HUES64 (cell line): ENCODE measurements around the gene NIPA2.

Experiments
- H3K27ac ChIP-seq: 2 replicates; pipeline ENCODE4 v1.7.0; 2013; ENCODE audit warnings: low read depth, low read length, inconsistent platforms
- H3K27me3 ChIP-seq: 2 replicates; pipeline ENCODE4 v1.6.1; 2013; ENCODE audit warnings: mild to moderate bottlenecking, low read length; ENCODE audit not compliant: insufficient read depth
- H3K36me3 ChIP-seq: 2 replicates; pipeline ENCODE4 v1.6.1; 2013; ENCODE audit warnings: mild to moderate bottlenecking, low read length; ENCODE audit not compliant: insufficient read depth
- H3K4me1 ChIP-seq: 2 replicates; pipeline ENCODE4 v1.6.1; 2013; ENCODE audit warnings: mild to moderate bottlenecking, low read length, moderate library complexity; ENCODE audit not compliant: insufficient read depth
- H3K4me3 ChIP-seq: 2 replicates; pipeline ENCODE4 v1.5.1; 2013; ENCODE audit warnings: mild to moderate bottlenecking, low read length, moderate library complexity
- H3K9ac ChIP-seq: 2 replicates; pipeline ENCODE4 v1.6.1; 2013; ENCODE audit warnings: mild to moderate bottlenecking, low read depth, low read length
- H3K9me3 ChIP-seq: 2 replicates; pipeline ENCODE4 v1.6.1; 2013; ENCODE audit warnings: low read depth, low read length; ENCODE audit not compliant: insufficient read depth
- WGBS: fragments of 150-250, 120-280 bp; methylation state at CpG from one replicate; pipeline ENCODE4 v1.1.7; 2013; ENCODE audit warnings: missing lambda C conversion rate; 5-methylcytosine and 5-hydroxymethylcytosine counted together

The NIPA2 gene

DNA sequence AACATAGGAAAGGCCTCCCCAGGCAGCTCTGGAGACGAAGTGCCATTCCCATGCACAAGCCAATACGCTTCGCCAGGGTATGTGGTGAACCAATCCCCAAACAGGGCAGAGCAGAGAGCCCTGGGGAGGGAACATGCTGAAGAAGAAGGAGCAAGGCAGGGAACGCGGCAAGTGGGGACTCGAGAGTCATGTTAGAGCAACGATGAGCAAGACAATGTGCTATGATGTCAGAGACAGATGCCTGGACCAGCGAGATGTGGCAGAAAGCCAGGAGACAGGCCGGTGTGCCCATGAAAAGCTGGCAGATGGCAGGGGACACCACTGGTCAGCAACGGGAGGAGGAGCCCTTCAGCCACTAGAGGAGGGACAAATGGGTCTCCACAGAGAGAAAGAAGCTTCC, 39.6 kb downstream of the NIPA2 start:
- WGBS, result 95% methylated on average over 10 of the region's 10 CpGs
- no peak overlapping the region for H3K27ac ChIP-seq
- no peak overlapping the region for H3K9ac ChIP-seq
- peaks cover 69% of the 10 kb centered on the region for H3K36me3 ChIP-seq
- no peaks in the 10 kb centered on the region for H3K9me3 ChIP-seq
- no peak overlapping the region for H3K4me3 ChIP-seq
- H3K27me3 ChIP-seq, result no peaks in the 10 kb centered on the region
- H3K4me1 ChIP-seq, result peaks cover 6% of the 10 kb centered on the region; the same call in 1 of the 2 replicates

DNA sequence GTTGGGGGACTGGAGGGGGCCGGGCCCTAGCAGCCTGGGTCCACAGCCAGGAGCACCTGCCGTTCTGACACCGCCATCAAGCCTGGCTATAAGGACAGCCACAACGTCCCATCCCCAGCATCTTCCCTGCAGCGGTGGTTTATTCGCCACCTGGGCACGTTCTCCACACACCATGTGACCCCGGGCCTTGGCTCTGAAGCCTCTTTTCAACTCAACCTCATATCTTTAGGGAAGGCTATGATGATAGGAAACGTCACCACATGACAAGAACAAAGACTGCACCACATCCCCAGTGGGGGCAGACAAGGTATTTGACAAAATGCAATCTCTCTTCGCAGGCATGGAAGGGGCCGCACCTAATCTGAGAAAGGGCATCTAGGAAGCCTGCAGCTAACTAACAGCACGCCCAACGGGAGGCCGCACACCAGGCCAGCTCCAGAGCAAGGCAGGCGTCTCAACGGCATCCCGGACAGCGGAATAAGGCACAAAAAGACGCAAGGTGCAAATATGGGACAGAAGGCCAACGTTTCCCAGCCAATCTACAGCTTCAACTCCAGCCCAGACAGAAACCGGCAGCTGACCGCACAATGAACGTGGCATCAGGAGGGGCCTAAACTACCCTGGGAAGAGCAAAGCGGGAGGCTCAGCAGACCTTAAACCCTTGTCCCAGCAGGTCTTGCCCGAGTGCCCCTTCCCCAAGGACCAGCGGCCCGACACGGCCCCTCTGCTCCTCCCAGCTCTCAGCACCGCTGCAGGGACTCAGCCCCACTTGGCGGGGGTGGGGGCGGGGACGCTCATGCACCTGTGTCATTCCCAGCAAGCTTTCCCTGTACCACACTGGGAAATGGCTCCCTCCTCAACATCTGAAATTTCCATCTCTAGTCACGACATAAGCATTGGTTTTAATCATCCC, 41.9 kb downstream of the NIPA2 start:
- H3K4me1 ChIP-seq, result no peaks in the 10 kb centered on the region
- H3K9ac ChIP-seq, result no peak overlapping the region
- H3K4me3 ChIP-seq, result no peak overlapping the region
- H3K9me3 ChIP-seq, result no peaks in the 10 kb centered on the region
- peaks cover 54% of the 10 kb centered on the region for H3K36me3 ChIP-seq
- no peaks in the 10 kb centered on the region for H3K27me3 ChIP-seq
- WGBS, result 94% methylated on average over 33 of the region's 33 CpGs
- H3K27ac ChIP-seq, result no peak overlapping the region

- Histone ChIP-seq H3K4me3 (no peak overlapping the region), H3K36me3 (peaks cover 54% of the 10 kb centered on the region), H3K9me3 (no peaks in the 10 kb centered on the region), H3K4me1 (no peaks in the 10 kb centered on the region), H3K27me3 (no peaks in the 10 kb centered on the region), H3K27ac (no peak overlapping the region), H3K9ac (no peak overlapping the region)
- 95% methylated on average over 19 of the region's 19 CpGs for WGBS
Observed at GRCh38 chr15:22880981-22881738, 42.7 kb downstream of the NIPA2 start.

DNA sequence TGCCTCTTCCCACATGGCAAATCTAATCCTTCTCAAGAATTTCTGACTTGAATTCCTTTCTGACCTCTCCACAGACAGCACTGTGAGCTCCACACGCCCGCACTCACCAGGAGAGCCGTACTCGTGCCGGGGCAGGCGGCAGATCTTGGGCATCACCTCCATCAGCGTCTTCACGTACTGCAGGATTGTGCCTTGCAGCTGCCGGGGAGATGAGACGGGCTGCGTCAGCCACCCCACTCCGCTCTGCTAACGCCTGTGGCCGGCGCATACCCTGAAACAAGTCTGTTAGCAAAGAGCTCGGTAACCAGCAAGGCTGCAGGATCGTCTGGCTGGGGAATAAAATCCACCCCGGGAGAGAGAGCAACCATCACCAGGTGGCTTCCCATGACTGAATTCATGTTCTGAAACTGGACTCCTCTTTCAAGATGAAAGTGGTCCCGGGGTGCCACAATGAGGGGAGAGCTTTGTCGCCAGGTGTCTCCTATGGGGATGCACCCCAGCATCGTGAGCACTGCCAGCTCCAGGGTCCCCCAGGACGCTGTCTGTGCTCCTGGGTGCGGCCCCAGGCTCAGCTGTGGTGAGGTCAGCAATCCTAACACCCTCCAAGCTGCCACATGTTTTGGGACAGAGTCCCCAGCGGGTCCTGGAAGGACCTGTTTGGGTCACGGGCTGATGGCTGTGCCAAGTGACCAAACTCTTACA, 43.4 kb downstream of the NIPA2 start:
- Histone ChIP-seq H3K4me1 (no peaks in the 10 kb centered on the region), H3K4me3 (no peak overlapping the region), H3K9ac (no peak overlapping the region), H3K9me3 (no peaks in the 10 kb centered on the region), H3K36me3 (peaks cover 55% of the 10 kb centered on the region), H3K27ac (no peak overlapping the region), H3K27me3 (no peaks in the 10 kb centered on the region)
- 96% methylated on average over 25 of the region's 25 CpGs for WGBS

GRCh38 chr15:22883196-22883595, 44.7 kb downstream of the NIPA2 start:
- peaks cover 43% of the 10 kb centered on the region for H3K36me3 ChIP-seq
- no peak overlapping the region for H3K4me3 ChIP-seq
- H3K27me3 ChIP-seq, result no peaks in the 10 kb centered on the region
- H3K9me3 ChIP-seq, result no peaks in the 10 kb centered on the region
- no peak overlapping the region for H3K9ac ChIP-seq
- H3K27ac ChIP-seq, result no peak overlapping the region
- no peaks in the 10 kb centered on the region for H3K4me1 ChIP-seq
- WGBS, result 87% methylated on average over 11 of the region's 13 CpGs

DNA sequence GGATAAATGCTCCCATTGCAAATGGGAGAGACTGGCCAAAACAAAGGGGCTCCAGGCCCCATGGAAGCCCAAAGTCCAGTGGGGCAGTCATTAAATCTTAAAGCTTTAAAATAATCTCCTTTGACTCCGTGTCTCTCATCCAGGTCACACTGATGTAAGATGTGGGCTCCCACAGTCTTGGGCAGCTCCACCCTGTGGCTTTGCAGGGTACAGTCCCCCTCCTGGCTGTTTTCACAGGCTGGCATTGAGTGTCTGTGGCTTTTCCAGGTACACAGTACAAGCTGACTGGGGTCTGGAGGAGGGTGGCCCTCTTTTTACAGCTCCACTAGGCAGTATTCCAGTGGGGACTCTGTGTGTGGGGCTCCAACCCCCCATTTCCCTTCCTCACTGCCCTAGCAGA, 45.9 kb downstream of the NIPA2 start:
- WGBS, result 81% methylated on average over 1 of the region's 1 CpG
- Histone ChIP-seq H3K27ac (no peak overlapping the region), H3K4me3 (no peak overlapping the region), H3K36me3 (peaks cover 36% of the 10 kb centered on the region), H3K9me3 (no peaks in the 10 kb centered on the region), H3K4me1 (no peaks in the 10 kb centered on the region), H3K27me3 (no peaks in the 10 kb centered on the region), H3K9ac (no peak overlapping the region)

DNA sequence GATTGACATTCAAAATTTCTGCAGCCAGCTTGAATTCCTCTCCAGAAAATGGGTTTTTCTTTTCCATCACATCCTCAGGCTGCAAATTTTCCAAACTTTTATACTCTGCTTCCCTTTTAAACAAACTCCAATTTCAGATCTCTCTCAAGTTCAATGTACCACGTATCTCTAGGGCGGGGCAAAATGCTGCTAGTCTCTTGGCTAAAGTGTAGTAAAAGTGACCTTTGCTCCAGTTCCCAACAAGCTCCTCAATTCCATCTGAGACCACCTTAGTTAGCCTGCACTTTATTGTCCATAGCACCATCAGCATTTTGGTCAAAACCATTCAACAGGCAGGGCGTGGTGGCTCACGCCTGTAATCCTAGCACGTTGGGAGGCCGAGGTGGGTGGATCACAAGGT, 46.7 kb downstream of the NIPA2 start:
- H3K4me3 ChIP-seq, result no peak overlapping the region
- H3K9ac ChIP-seq, result no peak overlapping the region
- no peaks in the 10 kb centered on the region for H3K27me3 ChIP-seq
- H3K9me3 ChIP-seq, result no peaks in the 10 kb centered on the region
- H3K27ac ChIP-seq, result no peak overlapping the region
- WGBS, result 96% methylated on average over 6 of the region's 6 CpGs
- H3K36me3 ChIP-seq, result peaks cover 30% of the 10 kb centered on the region
- H3K4me1 ChIP-seq, result no peaks in the 10 kb centered on the region

- peaks cover 23% of the 10 kb centered on the region for H3K36me3 ChIP-seq
- H3K9me3 ChIP-seq, result no peaks in the 10 kb centered on the region
- no peaks in the 10 kb centered on the region for H3K4me1 ChIP-seq
- WGBS, result 94% methylated on average over 14 of the region's 14 CpGs
- H3K27ac ChIP-seq, result no peak overlapping the region
- no peaks in the 10 kb centered on the region for H3K27me3 ChIP-seq
- no peak overlapping the region for H3K4me3 ChIP-seq
- H3K9ac ChIP-seq, result no peak overlapping the region
Observed at GRCh38 chr15:22887157-22887951, 48.9 kb downstream of the NIPA2 start.

DNA sequence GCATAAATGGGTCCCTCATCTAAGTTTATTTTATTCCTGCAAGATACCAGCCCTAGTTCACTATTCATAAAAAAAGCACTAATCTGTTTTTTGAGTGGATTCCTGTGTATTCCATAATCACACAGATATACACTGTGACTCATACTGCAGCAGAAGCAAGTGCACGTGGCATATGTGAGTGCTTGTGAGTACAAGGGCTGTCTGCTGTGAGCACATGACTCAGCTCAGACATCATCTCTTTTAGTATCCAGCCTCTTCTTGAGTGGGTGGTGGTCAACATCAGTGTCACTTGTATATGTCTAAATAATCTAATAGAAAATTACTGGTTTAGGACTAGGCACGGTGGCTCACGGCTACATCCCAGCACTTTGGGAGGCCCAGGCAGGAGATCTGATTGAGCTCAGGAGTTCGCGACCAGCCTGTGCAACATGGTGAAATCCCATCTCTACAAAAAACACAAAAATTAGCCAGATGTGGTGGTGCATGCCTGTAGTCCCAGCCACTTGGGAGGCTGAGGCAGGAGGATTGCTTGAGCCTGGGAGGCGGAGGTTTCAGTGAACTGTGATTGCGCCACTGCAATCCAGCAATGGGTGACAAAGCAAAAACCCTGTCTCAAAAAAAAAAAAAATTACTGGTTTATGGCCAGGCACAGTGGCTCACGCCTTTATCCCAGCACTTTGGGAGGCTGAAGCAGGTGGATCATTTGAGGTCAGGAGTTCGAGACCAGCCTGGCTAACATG, 49.8 kb downstream of the NIPA2 start:
- 95% methylated on average over 9 of the region's 9 CpGs for WGBS
- H3K36me3 ChIP-seq, result peaks cover 20% of the 10 kb centered on the region
- H3K9me3 ChIP-seq, result no peaks in the 10 kb centered on the region
- no peak overlapping the region for H3K9ac ChIP-seq
- H3K4me1 ChIP-seq, result no peaks in the 10 kb centered on the region
- no peak overlapping the region for H3K27ac ChIP-seq
- H3K4me3 ChIP-seq, result no peak overlapping the region
- H3K27me3 ChIP-seq, result no peaks in the 10 kb centered on the region

- Histone ChIP-seq H3K27ac (no peak overlapping the region), H3K27me3 (no peaks in the 10 kb centered on the region), H3K4me1 (no peaks in the 10 kb centered on the region), H3K4me3 (no peak overlapping the region), H3K9ac (no peak overlapping the region), H3K36me3 (peaks cover 28% of the 10 kb centered on the region), H3K9me3 (no peaks in the 10 kb centered on the region)
- 93% methylated on average over 14 of the region's 14 CpGs for WGBS
Observed at GRCh38 chr15:22889146-22889818, 50.8 kb downstream of the NIPA2 start.
